ENCODE results near the gene CABLES1. TPM values are rescaled to one million over a fixed set of nuclear protein-coding genes. Genes with fewer than 3 reads are reported as not detected.

Gene CABLES1
- total RNA-seq, 1 donor from 2014 or later = 50.9 TPM

- TF ChIP-seq CTCF (IDR thresholded peaks at IDR 0.05) = no peak
- no peak overlapping the region for H3K27ac Mint-ChIP-seq (ENCODE audit: unreplicated experiment)
- H3K4me1 Mint-ChIP-seq (ENCODE audit: unreplicated experiment) = peaks cover 14% of the 10 kb centered on the region
- H3K4me3 Mint-ChIP-seq (ENCODE audit: unreplicated experiment) = no peak overlapping the region
- H3K36me3 Mint-ChIP-seq (ENCODE audit: unreplicated experiment) = peaks cover 52% of the 10 kb centered on the region
- H3K9me3 Mint-ChIP-seq (ENCODE audit: unreplicated experiment) = no peaks in the 10 kb centered on the region
- H3K27me3 Mint-ChIP-seq (ENCODE audit: unreplicated experiment) = no peaks in the 10 kb centered on the region
- DNase-seq (ENCODE audit: extremely low spot score, unreplicated experiment) = no peak
These were observed 118.3 kb downstream of the CABLES1 start for GRCh38 chr18:23253630-23254029.

GRCh38 chr18:23257137-23257536 lies 121.9 kb downstream of the CABLES1 start:
- H3K4me3 Mint-ChIP-seq (ENCODE audit: unreplicated experiment) = no peak overlapping the region
- peaks cover 36% of the 10 kb centered on the region for H3K36me3 Mint-ChIP-seq (ENCODE audit: unreplicated experiment)
- no peaks in the 10 kb centered on the region for H3K27me3 Mint-ChIP-seq (ENCODE audit: unreplicated experiment)
- no peaks in the 10 kb centered on the region for H3K9me3 Mint-ChIP-seq (ENCODE audit: unreplicated experiment)
- H3K4me1 Mint-ChIP-seq (ENCODE audit: unreplicated experiment) = peaks cover 37% of the 10 kb centered on the region
- H3K27ac Mint-ChIP-seq (ENCODE audit: unreplicated experiment) = peak overlapping the region; percentile 34
- no peak for TF ChIP-seq CTCF (IDR thresholded peaks at IDR 0.05)
- no peak for DNase-seq (ENCODE audit: extremely low spot score, unreplicated experiment)

DNA sequence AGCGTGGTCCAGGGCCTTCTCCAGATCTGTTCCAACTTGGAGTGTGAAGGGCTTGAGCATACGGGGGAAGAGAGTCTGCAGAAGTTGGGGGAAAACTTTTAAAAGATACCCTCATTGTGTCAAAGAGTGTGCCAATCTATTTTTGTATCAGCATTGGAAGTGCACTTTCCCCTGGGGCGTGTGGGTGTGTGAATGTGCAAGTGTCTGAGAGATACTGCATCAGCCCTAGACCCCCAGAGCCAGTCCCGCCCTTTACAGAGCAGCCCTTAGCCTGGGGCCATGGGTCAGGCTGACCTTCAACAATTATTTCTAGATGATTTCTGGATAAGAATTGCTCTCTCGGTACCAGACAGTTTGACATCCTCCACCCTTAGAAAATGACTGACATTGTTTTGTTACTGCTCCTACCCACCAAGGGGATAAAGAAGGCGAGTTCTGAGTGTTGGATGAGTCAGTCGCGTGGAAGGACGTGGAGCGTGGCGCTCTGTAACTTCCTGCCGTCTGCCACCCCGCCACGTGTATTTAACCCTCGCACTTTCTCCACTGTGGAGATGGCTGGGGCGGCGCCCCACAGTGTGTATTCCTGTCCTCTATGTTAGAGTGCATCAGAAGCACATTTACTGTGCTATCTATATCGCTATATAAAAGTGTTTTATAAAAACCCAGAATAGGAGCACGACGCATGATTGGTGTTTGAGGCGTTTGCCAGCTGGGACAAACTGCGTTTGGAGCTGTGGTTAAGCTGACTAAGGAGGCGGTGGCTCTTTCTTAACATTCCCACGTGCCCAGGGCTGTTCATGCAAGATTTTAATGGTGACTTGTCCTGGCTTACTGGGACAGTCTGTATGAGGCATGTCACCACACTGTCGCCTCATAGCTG lies 122.6 kb downstream of the CABLES1 start:
- H3K27ac Mint-ChIP-seq (ENCODE audit: unreplicated experiment) = peak overlapping the region; percentile 35
- H3K36me3 Mint-ChIP-seq (ENCODE audit: unreplicated experiment) = peaks cover 36% of the 10 kb centered on the region
- no peak overlapping the region for H3K4me3 Mint-ChIP-seq (ENCODE audit: unreplicated experiment)
- DNase-seq (ENCODE audit: extremely low spot score, unreplicated experiment) = no peak
- no peak for TF ChIP-seq CTCF (IDR thresholded peaks at IDR 0.05)
- no peaks in the 10 kb centered on the region for H3K27me3 Mint-ChIP-seq (ENCODE audit: unreplicated experiment)
- H3K4me1 Mint-ChIP-seq (ENCODE audit: unreplicated experiment) = peaks cover 37% of the 10 kb centered on the region
- no peaks in the 10 kb centered on the region for H3K9me3 Mint-ChIP-seq (ENCODE audit: unreplicated experiment)

DNA sequence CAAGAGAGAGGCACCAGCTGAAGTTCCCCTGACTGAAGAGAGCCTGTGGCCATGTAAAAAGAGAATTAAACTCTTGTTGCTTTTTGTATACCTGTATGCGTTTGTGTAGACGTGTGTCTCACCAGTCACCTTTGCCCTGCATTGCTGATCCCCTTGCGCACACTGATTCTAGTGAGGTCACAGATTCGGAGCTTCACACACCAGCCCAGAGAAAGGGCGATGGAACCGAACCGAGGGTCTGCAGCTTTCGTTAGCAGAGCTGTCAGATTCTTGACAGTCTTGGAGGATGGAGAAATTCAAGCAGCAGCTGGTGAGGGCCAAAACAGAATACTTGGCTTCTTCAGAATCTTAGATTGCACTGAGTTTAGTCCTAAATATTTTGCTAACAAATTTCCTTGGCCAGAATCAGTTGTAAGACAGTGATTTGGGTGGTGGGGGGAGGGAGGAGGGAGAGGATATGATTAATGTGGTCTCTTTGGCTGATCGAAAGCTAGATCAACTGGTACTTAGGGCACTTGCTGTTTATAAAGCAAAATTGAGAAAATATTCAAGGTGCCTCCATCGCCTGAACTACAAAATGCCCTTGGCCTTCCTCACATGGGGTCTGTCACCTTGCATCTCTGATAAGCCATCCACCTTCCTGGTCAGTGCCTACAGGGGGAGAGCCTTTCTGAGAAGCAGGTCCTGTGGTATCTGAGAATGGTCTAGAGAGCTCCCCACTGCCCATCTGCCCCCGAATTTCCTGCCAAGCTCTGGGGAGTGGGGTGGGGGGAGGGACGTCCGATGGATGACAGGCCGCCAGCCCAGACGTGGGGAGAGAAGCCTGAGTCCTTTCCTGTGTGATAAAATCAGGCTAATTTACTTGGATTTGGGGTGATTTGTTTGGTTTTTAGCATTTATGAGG lies 123.5 kb downstream of the CABLES1 start:
- peaks cover 37% of the 10 kb centered on the region for H3K4me1 Mint-ChIP-seq (ENCODE audit: unreplicated experiment)

More for the DNA sequence above, 123.5 kb downstream of the CABLES1 start:
- no peak overlapping the region for H3K4me3 Mint-ChIP-seq (ENCODE audit: unreplicated experiment)
- no peak for TF ChIP-seq CTCF (IDR thresholded peaks at IDR 0.05)
- H3K36me3 Mint-ChIP-seq (ENCODE audit: unreplicated experiment) = peaks cover 29% of the 10 kb centered on the region
- no peaks in the 10 kb centered on the region for H3K27me3 Mint-ChIP-seq (ENCODE audit: unreplicated experiment)
- no peaks in the 10 kb centered on the region for H3K9me3 Mint-ChIP-seq (ENCODE audit: unreplicated experiment)
- peak overlapping the region; percentile 94 for H3K27ac Mint-ChIP-seq (ENCODE audit: unreplicated experiment)
- DNase-seq (ENCODE audit: extremely low spot score, unreplicated experiment) = no peak

All from osteocyte (in vitro differentiated cells).